ENCODE results near the gene DPCD. TPM values are rescaled to one million over a fixed set of nuclear protein-coding genes. Genes with fewer than 3 reads are reported as not detected.
A peak's percentile ranks its signal among the peaks of the same experiment; 100 is the strongest.

DPCD gene
- polyA plus RNA-seq, 1 of the 3 experiments (the other 2 are of a cell fraction): 106 TPM

GRCh38 chr10:101573885-101574753 lies 14.0 kb upstream of the DPCD start (continued):
- TF ChIP-seq PBX3 (IDR thresholded peaks at IDR 0.05) (no peak), SIN3A (IDR thresholded peaks at IDR 0.05; ENCODE audit: borderline replicate concordance, low read depth, low read length) (no peak), NRF1 (IDR thresholded peaks at IDR 0.05; ENCODE audit: low read depth, low read length) (no peak), USF1 (IDR thresholded peaks at IDR 0.05; ENCODE audit: borderline replicate concordance, low read depth) (no peak), EP300 (IDR thresholded peaks at IDR 0.05; ENCODE audit: borderline replicate concordance in 1 of 2, low read depth in 1 of 2, low read length in 1 of 2) (no peak), MXI1 (IDR thresholded peaks at IDR 0.05; ENCODE audit: low read depth, low read length) (no peak), CTCF (IDR thresholded peaks at IDR 0.05) (no peak), GABPA (IDR thresholded peaks at IDR 0.05; ENCODE audit: low read depth) (no peak), RXRA (IDR thresholded peaks at IDR 0.05; ENCODE audit: borderline replicate concordance, low read depth) (no peak)

GRCh38 chr10:101575091-101575490 lies 13.0 kb upstream of the DPCD start:
- ChIA-PET POLR2A (no interaction called here), CTCF (interaction anchor here (0.6 to 4.1 kb wide), 4 partner anchors 12 to 361 kb away, joined by 3 to 26 read pairs (median 4); partner anchors contain the start of genes DPCD and POLL)
- Histone ChIP-seq H4K20me1 (ENCODE audit: insufficient read depth) (no peaks in the 10 kb centered on the region), H3K4me2 (no peak overlapping the region), H3K27me3 (ENCODE audit: insufficient read depth) (no peaks in the 10 kb centered on the region), H3K9ac (no peak overlapping the region), H3K4me1 (ENCODE audit: control insufficient read depth in 1 of 2, insufficient read depth in 2 of 2, low read depth in 1 of 2, low read length in 1 of 2) (peaks cover 0 to 9% of the 10 kb centered on the region in 2 experiments; a peak in 1 of 4 replicates), H3K4me3 (ENCODE audit: low read depth in 2 of 2, low read length in 1 of 2) (no peak overlapping the region), H3F3A (replicated peaks; ENCODE audit: insufficient read depth) (no peaks in the 10 kb centered on the region), H2AFZ (ENCODE audit: low read depth) (no peak overlapping the region), H3K9me3 (no peaks in the 10 kb centered on the region), H3K79me2 (ENCODE audit: insufficient read depth) (no peaks in the 10 kb centered on the region), H3K9me2 (no peaks in the 10 kb centered on the region), H3K27ac (ENCODE audit: low read depth in 2 of 2, low read length in 1 of 2) (no peak overlapping the region), H3K36me3 (replicated peaks in 1 of 2; ENCODE audit: control insufficient read depth in 1 of 2, insufficient read depth in 2 of 2, low read length in 1 of 2) (peaks cover 0 to 14% of the 10 kb centered on the region in 2 experiments)
- 100% methylated on average over 1 of the region's 3 CpGs for WGBS (ENCODE audit: low lambda C conversion rate)
- peak; percentile 19 for DNase-seq
- no peak for TF ChIP-seq MXI1 (IDR thresholded peaks at IDR 0.05; ENCODE audit: low read depth, low read length)
- TF ChIP-seq GABPA (IDR thresholded peaks at IDR 0.05; ENCODE audit: low read depth): no peak
- no peak for TF ChIP-seq TAF1 (IDR thresholded peaks at IDR 0.05; ENCODE audit: borderline replicate concordance, low read depth, low read length)
- TF ChIP-seq TCF12 (IDR thresholded peaks at IDR 0.05): no peak
- no peak for TF ChIP-seq ELF1 (IDR thresholded peaks at IDR 0.05)
- no peak for TF ChIP-seq RXRA (IDR thresholded peaks at IDR 0.05; ENCODE audit: borderline replicate concordance, low read depth)
- no peak for TF ChIP-seq REST (IDR thresholded peaks at IDR 0.05; ENCODE audit: low read depth, low read length)
- no peak for TF ChIP-seq CTCF (IDR thresholded peaks at IDR 0.05)
- no peak for TF ChIP-seq SMC3 (IDR thresholded peaks at IDR 0.05; ENCODE audit: low read depth, low read length)
- no peak for TF ChIP-seq RCOR1 (IDR thresholded peaks at IDR 0.05; ENCODE audit: low read length)
- TF ChIP-seq MAX (IDR thresholded peaks at IDR 0.05; ENCODE audit: low read depth): no peak

Measured in SK-N-SH (cell line).